ENCODE data around the gene TLR9.

TLR9 gene

DNA sequence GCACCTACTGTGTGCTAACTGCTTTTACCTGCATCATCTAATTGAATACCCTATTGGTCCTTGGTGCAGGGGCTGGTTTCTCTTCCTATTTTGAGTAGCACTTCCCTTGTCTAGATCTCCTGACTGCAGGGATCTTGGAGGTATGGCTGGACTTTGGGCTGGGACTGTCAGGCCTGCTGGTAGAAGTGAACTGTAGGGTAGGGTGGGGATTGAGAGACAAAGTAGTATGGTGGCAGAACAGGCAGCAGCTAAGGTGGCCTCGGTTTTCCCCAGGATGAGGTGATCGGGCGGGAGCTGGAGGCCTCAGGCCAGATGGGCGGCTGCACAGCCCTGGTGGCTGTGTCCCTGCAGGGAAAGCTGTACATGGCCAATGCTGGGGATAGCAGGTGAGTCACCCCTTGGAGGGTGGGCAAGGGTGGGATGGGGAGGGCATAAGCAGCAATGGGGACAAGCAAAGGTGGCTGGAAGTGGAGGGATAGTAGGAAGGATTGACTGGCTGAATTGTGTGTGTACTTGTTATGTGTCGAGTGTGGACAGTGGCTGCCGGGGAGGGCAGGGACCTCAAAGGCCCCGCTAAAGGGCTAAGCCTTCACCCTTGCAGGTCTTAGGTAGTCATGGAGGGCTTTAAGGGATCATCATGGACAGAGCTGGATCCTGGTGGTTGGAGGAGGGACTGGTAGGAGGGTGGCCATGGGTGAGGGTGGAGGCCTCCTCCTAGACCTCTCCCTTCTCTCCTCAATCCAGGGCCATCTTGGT lies 22.1 kb upstream of the TLR9 start:
- no peak for DNase-seq

DNA sequence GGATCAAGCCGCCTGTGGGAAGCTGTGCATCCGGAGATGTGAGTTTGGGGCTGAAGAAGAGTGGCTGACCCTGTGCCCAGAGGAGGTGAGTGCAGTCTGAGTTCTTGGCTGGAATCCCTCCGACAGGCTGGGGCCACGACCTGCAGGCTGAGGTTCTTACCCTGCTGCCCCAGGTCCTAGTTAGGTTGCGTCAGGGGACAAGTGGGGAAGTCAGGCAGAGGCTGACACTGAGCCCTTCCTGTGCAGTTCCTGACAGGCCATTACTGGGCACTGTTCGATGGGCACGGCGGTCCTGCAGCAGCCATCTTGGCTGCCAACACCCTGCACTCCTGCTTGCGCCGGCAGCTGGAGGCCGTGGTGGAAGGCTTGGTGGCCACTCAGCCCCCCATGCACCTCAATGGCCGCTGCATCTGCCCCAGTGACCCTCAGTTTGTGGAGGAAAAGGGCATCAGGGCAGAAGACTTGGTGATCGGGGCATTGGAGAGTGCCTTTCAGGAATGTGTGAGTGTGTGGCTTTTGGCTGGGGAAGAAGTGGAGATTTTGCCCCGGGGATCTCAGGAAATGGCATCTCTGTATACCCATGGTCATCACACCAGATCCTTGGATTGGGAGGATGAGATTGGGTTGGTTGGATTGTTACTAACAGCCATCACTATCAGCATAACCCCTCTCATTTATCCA lies 21.4 kb upstream of the TLR9 start:
- DNase-seq = peak; percentile 30

GRCh38 chr3:52246264-52246620 lies 20.8 kb upstream of the TLR9 start:
- no peak for DNase-seq

- DNase-seq = peak; percentile 80
Measured at GRCh38 chr3:52245322-52246263, 20.1 kb upstream of the TLR9 start, which contains the start of gene PPM1M. TSS of gene PPM1M (plus strand) at chr3:52245759. CDS start at chr3:52245825, 66 bp downstream.

GRCh38 chr3:52243791-52244628 lies 18.6 kb upstream of the TLR9 start:
- DNase-seq = peak; percentile 42

DNA sequence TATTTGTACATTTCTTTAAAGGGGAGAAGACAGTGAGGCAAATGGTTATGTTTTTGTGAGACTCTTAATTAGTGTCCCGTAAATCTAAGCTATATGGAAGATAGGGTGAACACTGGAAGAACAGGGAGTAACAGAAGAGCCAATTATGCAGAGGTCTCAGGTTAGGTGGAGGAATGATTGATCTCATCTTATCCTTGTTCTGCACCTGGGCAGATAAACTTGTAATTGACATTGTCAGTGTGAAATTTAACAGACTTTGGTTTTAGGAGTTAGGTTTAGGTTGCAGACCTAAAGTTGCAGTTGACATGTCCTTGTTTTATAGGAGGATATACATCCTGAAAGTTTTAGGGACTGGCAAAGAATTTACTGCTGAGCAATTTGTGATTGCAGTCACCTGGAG lies 16.6 kb upstream of the TLR9 start:
- DNase-seq = no peak

GRCh38 chr3:52240886-52241370 lies 15.5 kb upstream of the TLR9 start:
- DNase-seq = no peak

- DNase-seq = peak; percentile 71
Measured at GRCh38 chr3:52240059-52240885, 14.8 kb upstream of the TLR9 start.

GRCh38 chr3:52238761-52239701 lies 13.6 kb upstream of the TLR9 start, which contains the start of gene TWF2:
TSS of gene TWF2 (minus strand) at chr3:52239158. CDS start at chr3:52239016, 142 bp downstream.
- DNase-seq = peak; percentile 86

DNA sequence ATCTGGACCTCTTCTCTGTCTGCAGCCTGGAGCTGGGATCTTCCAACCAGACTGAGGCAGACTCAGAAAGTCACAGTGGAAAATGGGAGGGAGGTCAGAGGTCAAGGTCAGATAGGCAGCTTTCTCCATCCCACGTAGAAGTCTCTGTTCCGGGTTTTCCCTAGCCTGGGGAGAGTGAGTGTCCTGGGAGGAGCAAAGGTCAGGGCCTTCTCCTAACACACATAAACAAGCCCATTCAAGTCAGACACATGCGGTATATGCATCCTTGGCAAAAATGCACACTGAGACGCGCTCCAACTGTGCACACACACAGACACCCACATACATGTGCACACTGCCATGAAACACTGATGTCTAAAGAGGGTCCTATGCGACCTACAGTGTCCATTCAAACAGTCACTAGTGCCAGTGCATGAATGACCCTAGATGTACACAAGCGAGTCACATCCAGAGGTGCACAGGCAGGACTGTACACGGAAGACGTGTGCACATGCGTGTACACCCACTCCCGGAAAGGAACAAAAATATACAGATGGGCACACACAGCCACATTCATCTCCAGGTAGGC lies 12.8 kb upstream of the TLR9 start:
- no peak for DNase-seq

GRCh38 chr3:52237657-52238172 lies 12.3 kb upstream of the TLR9 start:
- no peak for DNase-seq

DNA sequence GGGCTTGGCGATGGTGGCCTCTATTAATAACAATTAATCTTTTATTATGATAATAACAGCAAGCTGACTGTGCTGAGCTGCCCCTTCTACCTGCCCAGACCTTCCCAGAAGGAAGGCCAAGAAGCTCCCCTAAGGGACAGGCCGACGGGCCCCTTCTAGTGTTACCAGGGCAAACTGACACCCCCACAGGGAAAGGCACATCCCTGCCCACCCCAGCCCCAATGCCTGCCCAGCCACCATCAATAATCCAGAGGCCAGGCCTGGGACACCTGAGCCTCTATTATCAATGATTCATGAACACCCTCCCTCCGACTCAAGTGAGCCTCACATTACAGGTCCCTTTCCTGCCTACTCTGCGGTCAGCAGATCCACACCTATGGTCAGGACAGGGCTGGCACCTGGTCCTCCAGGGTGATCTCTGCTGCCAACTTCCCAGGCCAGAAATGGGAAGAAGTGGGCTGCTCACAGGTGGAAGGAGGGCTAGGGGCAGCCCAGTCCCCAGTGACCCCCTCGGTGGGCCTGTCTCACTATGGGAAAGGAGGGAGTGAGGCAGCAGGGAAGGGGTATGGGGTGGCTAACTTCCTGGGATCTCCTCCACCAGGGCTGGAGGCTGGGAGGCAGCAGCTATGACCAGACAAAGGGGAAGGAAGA lies 11.7 kb upstream of the TLR9 start:
- no peak for DNase-seq

DNA sequence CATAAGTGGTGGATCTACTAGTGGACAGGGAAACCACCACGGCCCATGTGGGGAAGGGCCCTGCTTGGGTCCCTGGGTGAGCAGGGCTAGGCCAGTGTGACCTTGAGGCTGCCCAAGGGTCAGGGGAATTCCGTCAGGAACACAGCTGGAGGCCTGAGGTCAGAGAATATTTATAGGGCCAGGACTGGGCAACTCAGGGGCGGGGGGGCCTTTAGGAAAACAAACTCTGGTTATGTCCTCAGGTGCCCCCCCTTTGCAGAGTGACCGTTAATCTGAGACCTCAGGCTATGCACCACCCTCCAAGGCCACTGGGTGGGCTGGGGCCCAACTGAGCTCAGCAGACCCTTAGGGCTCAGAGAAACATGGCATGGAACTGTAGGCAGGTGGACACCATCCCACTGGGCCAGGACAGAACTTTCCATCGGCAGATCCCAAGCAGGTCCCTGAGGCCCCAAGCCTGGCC lies 11.0 kb upstream of the TLR9 start:
- no peak for DNase-seq

- DNase-seq = no peak
Measured at GRCh38 chr3:52234516-52235447, 9.3 kb upstream of the TLR9 start.

DNA sequence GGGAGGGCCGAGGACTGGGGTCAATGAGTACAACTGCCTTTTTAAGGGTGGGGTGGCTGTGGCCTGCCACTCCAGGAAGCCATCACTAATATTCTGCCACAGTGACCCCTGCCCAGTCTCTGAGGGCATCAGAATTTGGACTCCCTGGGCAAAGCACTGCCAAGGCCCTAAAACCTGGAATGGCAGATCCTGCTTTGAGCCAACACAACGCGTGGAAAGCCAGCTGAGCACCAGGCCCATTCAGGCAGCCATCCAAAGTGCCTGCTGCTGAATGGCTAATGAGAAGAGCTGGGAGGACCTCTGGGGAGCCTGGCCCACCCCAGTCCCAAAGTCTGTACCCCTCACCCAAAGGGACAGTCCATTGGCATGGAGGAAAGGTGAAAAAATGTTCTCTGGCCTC lies 8.5 kb upstream of the TLR9 start:
- DNase-seq = no peak

DNA sequence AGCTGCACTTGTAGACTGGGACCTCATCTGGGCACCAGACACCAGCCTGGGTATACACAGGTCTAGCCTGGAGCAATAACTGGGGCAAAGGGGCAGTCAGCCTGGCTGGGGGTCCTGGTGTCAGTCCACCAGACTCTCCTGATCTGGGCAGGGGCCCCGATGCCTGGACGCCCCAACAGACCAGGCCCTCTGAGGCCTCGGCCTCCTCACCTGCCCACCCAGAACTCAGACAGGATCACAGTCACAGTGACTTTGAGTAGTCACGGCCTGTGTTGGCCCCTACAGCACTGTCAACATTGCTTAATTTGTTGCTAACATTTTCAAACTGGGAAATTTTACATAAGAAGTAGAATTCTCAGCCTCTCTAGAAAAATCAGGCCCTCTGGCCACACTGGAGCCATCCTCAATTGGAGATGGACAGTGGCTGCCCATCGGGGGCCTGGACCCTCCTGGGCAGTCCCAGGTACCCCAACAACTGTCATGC lies 7.7 kb upstream of the TLR9 start:
- DNase-seq = no peak
